K562 (cell line): ENCODE measurements around the gene TSPYL6. TPM values are rescaled to one million over a fixed set of nuclear protein-coding genes. Genes with fewer than 3 reads are reported as not detected.

Experiments
- ATAC-seq: fragments of 200-7000 bp; cut with Tn5 transposase; 3 replicates; pipeline ENCODE4 v1.9.1; 2020; ENCODE audit warnings: moderate library complexity
- BruUV-seq: library from RNA; stranded (reverse); fragments of 400-500 nt; replicated peaks from 2 replicates; lab custom pipeline; 2021; lab: Mats Ljungman, UMichigan
- CTCF ChIA-PET: fragments of 300-600 bp; formaldehyde crosslinking; extraction: SDS; loops from one replicate; lab custom pipeline; 2021; ENCODE audit warnings: low intra/inter-chr PET ratio; lab: Yijun Ruan, JAX
- POLR2A ChIA-PET: fragments of 300-600, 350-650 bp; sonication (Branson Sonifier 250); formaldehyde crosslinking; extraction: SDS; loops from one replicate; lab custom pipeline; 2021; ENCODE audit warnings: antibody characterized with exemption, inconsistent platforms; lab: Yijun Ruan, JAX
- DNase-seq, 4 experiments: peaks; one replicate each; pipeline versions ENCODE4 v3.0.0 to v3.0.0-alpha.2; 2011 to 2018; ENCODE audit warnings: low spot score in 3 of 4, mixed read lengths in 3 of 4; ENCODE audit errors: extremely low read depth in 1 of 4
- FAIRE-seq: peaks from 2 replicates; lab custom pipeline; 2011; peaks lifted over from hg19 to GRCh38; lab: Jason Lieb, UNC
- H2AFZ ChIP-seq: 2 replicates; pipeline ENCODE4 v1.6.0; 2011; ENCODE audit warnings: low read depth, low read length, control low read depth, inconsistent platforms
- H3K27ac ChIP-seq: fragments of 200-600 bp; 3 replicates; pipeline ENCODE4 v1.8.0; 2011; ENCODE audit warnings: low read depth, mild to moderate bottlenecking, control low read depth, inconsistent platforms, low read length, moderate library complexity, mixed read lengths; ENCODE audit errors: extremely low read depth
- H3K27me3 ChIP-seq, 2 experiments: fragments of 300-600 bp in 1 of 2; 2 replicates in 1 of 2; 3 replicates in 1 of 2; pipeline versions ENCODE4 v1.6.0 to v1.8.0; 2011; ENCODE audit warnings: inconsistent platforms in 2 of 2, low read length in 2 of 2, mild to moderate bottlenecking in 1 of 2, mixed read lengths in 1 of 2, moderate library complexity in 1 of 2; ENCODE audit not compliant: control insufficient read depth in 2 of 2, insufficient read depth in 2 of 2
- H3K36me3 ChIP-seq: fragments of 300-600 bp; 3 replicates; pipeline ENCODE4 v1.8.0; 2011; ENCODE audit warnings: mild to moderate bottlenecking, low read length, inconsistent platforms; ENCODE audit not compliant: control insufficient read depth, insufficient read depth
- H3K4me1 ChIP-seq, 2 experiments: fragments of 200-600 bp in 1 of 2; replicated peaks in 1 of 2; 2 replicates in 1 of 2; 3 replicates in 1 of 2; pipeline versions ENCODE4 v1.5.1 to v1.8.0; 2011; ENCODE audit warnings: inconsistent platforms in 2 of 2, low read length in 2 of 2, mild to moderate bottlenecking in 1 of 2, mixed read lengths in 1 of 2, moderate library complexity in 1 of 2; ENCODE audit not compliant: control insufficient read depth in 2 of 2, insufficient read depth in 2 of 2
- H3K4me2 ChIP-seq: 2 replicates; pipeline ENCODE4 v1.6.1; 2011; ENCODE audit warnings: low read length, control low read depth, inconsistent platforms, mixed read lengths; ENCODE audit not compliant: insufficient read depth
- H3K4me3 ChIP-seq: fragments of 200-600 bp; sonication (generic), shearing (Covaris generic); 2 replicates; pipeline ENCODE4 v1.5.1; 2016; ENCODE audit warnings: control low read depth, inconsistent platforms
- H3K79me2 ChIP-seq: fragments of 200-600 bp; 3 replicates; pipeline ENCODE4 v1.8.0; 2011; ENCODE audit warnings: low read length, inconsistent platforms; ENCODE audit not compliant: control insufficient read depth, insufficient read depth
- H3K9ac ChIP-seq, 2 experiments: 2 replicates each; pipeline versions ENCODE4 v1.6.0 to v1.6.1; 2011; ENCODE audit warnings: low read depth in 2 of 2, low read length in 2 of 2, control low read depth in 1 of 2, inconsistent platforms in 1 of 2, mild to moderate bottlenecking in 1 of 2, mixed read lengths in 1 of 2; ENCODE audit not compliant: insufficient read depth in 1 of 2
- H3K9me1 ChIP-seq: one replicate; pipeline ENCODE4 v1.6.0; 2011; ENCODE audit warnings: inconsistent platforms, mild to moderate bottlenecking, low read length, moderate library complexity; ENCODE audit not compliant: control insufficient read depth, insufficient read depth
- H3K9me3 ChIP-seq: replicated peaks from 2 replicates; pipeline ENCODE4 v1.5.1; 2011; ENCODE audit warnings: low read depth, low read length, inconsistent platforms; ENCODE audit not compliant: control insufficient read depth, insufficient read depth
- H4K20me1 ChIP-seq: replicated peaks from 2 replicates; pipeline ENCODE4 v1.6.1; 2011; ENCODE audit warnings: low read length, inconsistent platforms, mixed read lengths; ENCODE audit not compliant: control insufficient read depth, insufficient read depth
- BRD9 ChIP-seq: fragments of 450-650 bp; IDR thresholded peaks from 2 replicates; pipeline ENCODE4 v1.6.1; 2018; ENCODE audit warnings: low read depth; ENCODE audit not compliant: partially characterized antibody
- CTBP1 ChIP-seq: fragments of 450-650 bp; IDR thresholded peaks from 2 replicates; pipeline ENCODE4 v1.6.1; 2016; ENCODE audit warnings: borderline replicate concordance
- DMBX1 ChIP-seq: fragments of 250-450 bp; sonication (Bioruptor Pico); IDR thresholded peaks from 2 replicates; pipeline ENCODE4 v1.8.0; 2022; ENCODE audit warnings: inconsistent platforms, mild to moderate bottlenecking, moderate library complexity, borderline replicate concordance
- DPF2 ChIP-seq: fragments of 450-650 bp; IDR thresholded peaks from 2 replicates; pipeline ENCODE4 v1.6.1; 2016
- FOSL1 ChIP-seq: fragments of 200-800 bp; sonication (Bioruptor generic); conservative IDR thresholded peaks from 2 replicates; pipeline ENCODE4 v1.6.1; 2016; ENCODE audit warnings: missing genetic modification characterization, missing compliant biosample characterization
- FOXM1 ChIP-seq, 2 experiments: fragments of 450-650 bp in 1 of 2; sonication (generic) in 1 of 2; formaldehyde crosslinking in 1 of 2; IDR thresholded peaks; 2 replicates each; pipeline versions ENCODE4 v1.6.1 to v1.9.0; 2017 to 2022; ENCODE audit warnings: low read depth in 2 of 2, mild to moderate bottlenecking in 2 of 2, missing genetic modification reagents in 1 of 2, moderate library complexity in 1 of 2
- HDAC2 ChIP-seq: fragments of 450-650 bp; IDR thresholded peaks from 2 replicates; pipeline ENCODE4 v1.6.1; 2016; ENCODE audit warnings: mild to moderate bottlenecking
- NCOR1 ChIP-seq: fragments of 450-650 bp; IDR thresholded peaks from 2 replicates; pipeline ENCODE4 v1.6.1; 2016; ENCODE audit warnings: mild to moderate bottlenecking, moderate library complexity
- NFE2 ChIP-seq: IDR thresholded peaks from 2 replicates; pipeline ENCODE4 v1.6.1; 2014; ENCODE audit warnings: antibody characterized with exemption, low read depth
- TAL1 ChIP-seq: fragments of 450-650 bp; IDR thresholded peaks from 2 replicates; pipeline ENCODE4 v1.6.1; 2016; ENCODE audit warnings: mild to moderate bottlenecking
- in situ Hi-C: fragments of 300-500 bp; cut with MboI; formaldehyde crosslinking; loops from 4 replicates; pipeline ENCODE4 v1.15.0; 2018; ENCODE audit warnings: inconsistent platforms, mixed read lengths
- intact Hi-C: fragments of 100-400 bp; cut with micrococcal nuclease; formaldehyde crosslinking; loops from 2 replicates; pipeline ENCODE4 v1.14.2; 2022
- polyA plus RNA-seq, 8 experiments: library from polyadenylated mRNA; depleted of rRNA in 4 of 8; stranded (reverse) in 5 of 8; unstranded in 3 of 8; fragments of >200 nt; fragmentation: Nextera tagmentation in 2 of 8; fragmentation: Illumina TruSeq in 1 of 8; extraction: Ambion mirVana in 2 of 8; extraction: Trizol in 1 of 8; gene quantifications; 2 replicates each; pipeline versions ENCODE4 v1.2.1 to v1.2.3, GENCODE V29; 2011 to 2014; ENCODE audit warnings: inconsistent platforms in 1 of 8, missing spikeins in 1 of 8
- total RNA-seq, 7 experiments: library from RNA; depleted of rRNA in 6 of 7; stranded (reverse); fragments of >200 nt in 6 of 7; fragmentation: Illumina TruSeq in 2 of 7; extraction: Trizol in 2 of 7; gene quantifications; 2 replicates each; pipeline versions ENCODE4 v1.2.1 to v1.2.3, GENCODE V29; 2011 to 2021; ENCODE audit warnings: low replicate concordance in 1 of 7
- TF ChIP-seq, protein P1 (sequence below): fragments of 250-450 bp; sonication (Bioruptor Pico); IDR thresholded peaks from 2 replicates; pipeline ENCODE4 v1.5.1; 2021; ENCODE audit warnings: mild to moderate bottlenecking
- TF ChIP-seq, protein P2 (sequence below), 2 experiments: fragments of 450-650 bp in 1 of 2; sonication (generic) in 1 of 2; formaldehyde crosslinking in 1 of 2; IDR thresholded peaks in 1 of 2; conservative IDR thresholded peaks in 1 of 2; 2 replicates each; pipeline versions ENCODE4 v1.6.1 to v1.8.1; 2016 to 2023; ENCODE audit warnings: mild to moderate bottlenecking in 2 of 2, moderate library complexity in 2 of 2, inconsistent platforms in 1 of 2, missing genetic modification reagents in 1 of 2
- TF ChIP-seq, protein P3 (sequence below): fragments of 450-650 bp; IDR thresholded peaks from 2 replicates; pipeline ENCODE4 v1.6.1; 2016
- TF ChIP-seq, protein P4 (sequence below): sonication (generic); formaldehyde crosslinking; IDR thresholded peaks from 2 replicates; pipeline ENCODE4 v1.8.1; 2023; ENCODE audit warnings: missing genetic modification reagents, mild to moderate bottlenecking, borderline replicate concordance

The TSPYL6 gene
- total and polyA plus RNA-seq, 9 of the 15 experiments (the other 6 are each of a cell fraction or from before 2014, with no cell fraction given): 1.5 to 10.1 (median 7.6) TPM

DNA sequence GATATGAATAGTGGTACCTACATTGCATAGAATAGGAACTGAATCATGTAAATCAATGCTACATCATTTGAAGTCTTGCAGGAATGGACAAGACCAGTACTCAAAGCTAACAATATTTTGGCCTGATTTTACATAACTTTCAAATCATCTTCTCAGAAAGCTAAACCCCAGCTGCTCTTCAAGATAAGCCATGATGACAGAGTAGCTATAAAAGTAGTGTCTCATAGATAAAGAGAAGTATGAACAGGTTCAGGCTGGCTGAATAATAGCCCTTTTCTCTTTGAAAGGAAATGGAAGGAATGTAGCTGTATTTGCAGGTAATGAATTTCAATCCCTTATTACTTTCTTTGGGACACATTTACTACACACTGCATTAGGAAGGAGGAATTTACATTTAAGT lies 28.2 kb downstream of the TSPYL6 start:
- Histone ChIP-seq H3K9me1 (no peaks in the 10 kb centered on the region), H3K27ac (no peak overlapping the region), H3K36me3 (no peaks in the 10 kb centered on the region), H3K9ac (no peak overlapping the region), H3K4me2 (no peak overlapping the region), H3K27me3 (no peaks in the 10 kb centered on the region; a peak in 1 of 5 replicates), H4K20me1 (no peaks in the 10 kb centered on the region), H3K79me2 (peaks cover 11% of the 10 kb centered on the region), H3K4me1 (peaks cover 0 to 5% of the 10 kb centered on the region in 2 experiments; a peak in 2 of 5 replicates), H3K9me3 (no peaks in the 10 kb centered on the region), H3K4me3 (no peak overlapping the region), H2AFZ (no peak overlapping the region)
- no TSS peak for BruUV-seq
- peak in 2 of 4 experiments; percentile 21 to 32 for DNase-seq
- intact Hi-C loops: no loop called here
- in situ Hi-C loops: no loop called here
- POLR2A ChIA-PET: interaction anchor here (1.0 kb wide), 1 partner anchor 27 kb away, joined by 4 read pairs; no protein-coding TSS in a partner anchor
- CTCF ChIA-PET: no interaction called here
- peak; percentile 74 for FAIRE-seq
- peak; percentile 71 for ATAC-seq
- TF ChIP-seq, protein P1, sequence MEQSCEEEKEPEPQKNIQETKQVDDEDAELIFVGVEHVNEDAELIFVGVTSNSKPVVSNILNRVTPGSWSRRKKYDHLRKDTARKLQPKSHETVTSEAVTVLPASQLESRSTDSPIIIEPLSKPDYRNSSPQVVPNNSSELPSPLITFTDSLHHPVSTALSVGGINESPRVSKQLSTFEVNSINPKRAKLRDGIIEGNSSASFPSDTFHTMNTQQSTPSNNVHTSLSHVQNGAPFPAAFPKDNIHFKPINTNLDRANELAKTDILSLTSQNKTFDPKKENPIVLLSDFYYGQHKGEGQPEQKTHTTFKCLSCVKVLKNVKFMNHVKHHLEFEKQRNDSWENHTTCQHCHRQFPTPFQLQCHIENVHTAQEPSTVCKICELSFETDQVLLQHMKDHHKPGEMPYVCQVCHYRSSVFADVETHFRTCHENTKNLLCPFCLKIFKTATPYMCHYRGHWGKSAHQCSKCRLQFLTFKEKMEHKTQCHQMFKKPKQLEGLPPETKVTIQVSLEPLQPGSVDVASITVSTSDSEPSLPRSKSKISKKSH (CRISPR knock-in tag): no peak
- no peak for TF ChIP-seq CTBP1
- TF ChIP-seq HDAC2: 0 out of 2 replicates have a peak, but pooled peaks have one; percentile 24
- TF ChIP-seq, protein P2, sequence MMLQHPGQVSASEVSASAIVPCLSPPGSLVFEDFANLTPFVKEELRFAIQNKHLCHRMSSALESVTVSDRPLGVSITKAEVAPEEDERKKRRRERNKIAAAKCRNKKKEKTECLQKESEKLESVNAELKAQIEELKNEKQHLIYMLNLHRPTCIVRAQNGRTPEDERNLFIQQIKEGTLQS (IDR thresholded peaks at IDR 0.05): peak; percentile 47; the same call in 1 of the 2 replicates
- TF ChIP-seq, protein P2 (CRISPR knock-in tag; conservative IDR thresholded peaks at IDR 0.05): no peak
- TF ChIP-seq, protein P3, sequence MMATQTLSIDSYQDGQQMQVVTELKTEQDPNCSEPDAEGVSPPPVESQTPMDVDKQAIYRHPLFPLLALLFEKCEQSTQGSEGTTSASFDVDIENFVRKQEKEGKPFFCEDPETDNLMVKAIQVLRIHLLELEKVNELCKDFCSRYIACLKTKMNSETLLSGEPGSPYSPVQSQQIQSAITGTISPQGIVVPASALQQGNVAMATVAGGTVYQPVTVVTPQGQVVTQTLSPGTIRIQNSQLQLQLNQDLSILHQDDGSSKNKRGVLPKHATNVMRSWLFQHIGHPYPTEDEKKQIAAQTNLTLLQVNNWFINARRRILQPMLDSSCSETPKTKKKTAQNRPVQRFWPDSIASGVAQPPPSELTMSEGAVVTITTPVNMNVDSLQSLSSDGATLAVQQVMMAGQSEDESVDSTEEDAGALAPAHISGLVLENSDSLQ: 0 out of 2 replicates have a peak, but pooled peaks have one; percentile 31
- TF ChIP-seq TAL1: peak; percentile 79
- no peak for TF ChIP-seq BRD9
- peak; percentile 27; the same call in 1 of the 2 replicates for TF ChIP-seq NFE2
- TF ChIP-seq FOSL1 (tag): peak; percentile 70
- peak; percentile 29; the same call in 1 of the 2 replicates for TF ChIP-seq DMBX1 (CRISPR knock-in tag)
- TF ChIP-seq NCOR1: peak; percentile 55
- TF ChIP-seq FOXM1 (IDR thresholded peaks at IDR 0.05; ENCODE audit: low read depth): 0 out of 2 replicates have a peak, but pooled peaks have one; percentile 32
- no peak for TF ChIP-seq FOXM1 (CRISPR knock-in tag; IDR thresholded peaks at IDR 0.05; ENCODE audit: low read depth)
- TF ChIP-seq DPF2: peak; percentile 74
- TF ChIP-seq, protein P4, sequence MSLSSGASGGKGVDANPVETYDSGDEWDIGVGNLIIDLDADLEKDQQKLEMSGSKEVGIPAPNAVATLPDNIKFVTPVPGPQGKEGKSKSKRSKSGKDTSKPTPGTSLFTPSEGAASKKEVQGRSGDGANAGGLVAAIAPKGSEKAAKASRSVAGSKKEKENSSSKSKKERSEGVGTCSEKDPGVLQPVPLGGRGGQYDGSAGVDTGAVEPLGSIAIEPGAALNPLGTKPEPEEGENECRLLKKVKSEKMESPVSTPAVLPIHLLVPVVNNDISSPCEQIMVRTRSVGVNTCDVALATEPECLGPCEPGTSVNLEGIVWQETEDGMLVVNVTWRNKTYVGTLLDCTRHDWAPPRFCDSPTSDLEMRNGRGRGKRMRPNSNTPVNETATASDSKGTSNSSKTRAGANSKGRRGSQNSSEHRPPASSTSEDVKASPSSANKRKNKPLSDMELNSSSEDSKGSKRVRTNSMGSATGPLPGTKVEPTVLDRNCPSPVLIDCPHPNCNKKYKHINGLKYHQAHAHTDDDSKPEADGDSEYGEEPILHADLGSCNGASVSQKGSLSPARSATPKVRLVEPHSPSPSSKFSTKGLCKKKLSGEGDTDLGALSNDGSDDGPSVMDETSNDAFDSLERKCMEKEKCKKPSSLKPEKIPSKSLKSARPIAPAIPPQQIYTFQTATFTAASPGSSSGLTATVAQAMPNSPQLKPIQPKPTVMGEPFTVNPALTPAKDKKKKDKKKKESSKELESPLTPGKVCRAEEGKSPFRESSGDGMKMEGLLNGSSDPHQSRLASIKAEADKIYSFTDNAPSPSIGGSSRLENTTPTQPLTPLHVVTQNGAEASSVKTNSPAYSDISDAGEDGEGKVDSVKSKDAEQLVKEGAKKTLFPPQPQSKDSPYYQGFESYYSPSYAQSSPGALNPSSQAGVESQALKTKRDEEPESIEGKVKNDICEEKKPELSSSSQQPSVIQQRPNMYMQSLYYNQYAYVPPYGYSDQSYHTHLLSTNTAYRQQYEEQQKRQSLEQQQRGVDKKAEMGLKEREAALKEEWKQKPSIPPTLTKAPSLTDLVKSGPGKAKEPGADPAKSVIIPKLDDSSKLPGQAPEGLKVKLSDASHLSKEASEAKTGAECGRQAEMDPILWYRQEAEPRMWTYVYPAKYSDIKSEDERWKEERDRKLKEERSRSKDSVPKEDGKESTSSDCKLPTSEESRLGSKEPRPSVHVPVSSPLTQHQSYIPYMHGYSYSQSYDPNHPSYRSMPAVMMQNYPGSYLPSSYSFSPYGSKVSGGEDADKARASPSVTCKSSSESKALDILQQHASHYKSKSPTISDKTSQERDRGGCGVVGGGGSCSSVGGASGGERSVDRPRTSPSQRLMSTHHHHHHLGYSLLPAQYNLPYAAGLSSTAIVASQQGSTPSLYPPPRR (CRISPR knock-in tag): no peak
